Endothelial cell of umbilical vein (primary cell): Measurements from ENCODE around the gene OXSR1. TPM values are rescaled to one million over a fixed set of nuclear protein-coding genes. Genes with fewer than 3 reads are reported as not detected.

Source experiments
- BruUV-seq: library from RNA; stranded (reverse); fragments of 400-500 nt; replicated peaks from 2 replicates; lab custom pipeline; 2021; lab: Mats Ljungman, UMichigan
- CTCF ChIA-PET: fragments of 300-600, 350-600 bp; sonication (Branson Sonifier 250); formaldehyde crosslinking; loops from one replicate; lab custom pipeline; 2021; ENCODE audit warnings: antibody characterized with exemption, inconsistent platforms; lab: Charles Lee
- POLR2A ChIA-PET: fragments of 300-600, 350-600 bp; sonication (Branson Sonifier 250); formaldehyde crosslinking; loops from one replicate; lab custom pipeline; 2021; ENCODE audit warnings: antibody characterized with exemption, inconsistent platforms; lab: Charles Lee
- DNase-seq: peaks from one replicate; pipeline ENCODE4 v3.0.0-alpha.2; 2011; ENCODE audit warnings: low read depth, low spot score
- FAIRE-seq: peaks from 2 replicates; lab custom pipeline; 2011; peaks lifted over from hg19 to GRCh38; lab: Jason Lieb, UNC
- H2AFZ ChIP-seq: 2 replicates; pipeline ENCODE4 v1.6.0; 2012; ENCODE audit warnings: low read depth, low read length, control low read depth, inconsistent platforms
- H3K27ac ChIP-seq: 2 replicates; pipeline ENCODE4 v1.5.1; 2011; ENCODE audit warnings: low read depth, mild to moderate bottlenecking, control low read depth, low read length, moderate library complexity; ENCODE audit not compliant: insufficient read depth
- H3K27me3 ChIP-seq, 2 experiments: 2 replicates each; pipeline versions ENCODE4 v1.6.0 to v1.6.1; 2011; ENCODE audit warnings: low read length in 2 of 2, mixed read lengths in 1 of 2; ENCODE audit not compliant: control insufficient read depth in 2 of 2, insufficient read depth in 2 of 2
- H3K36me3 ChIP-seq, 2 experiments: 2 replicates in 1 of 2; 3 replicates in 1 of 2; pipeline ENCODE4 v1.5.1; 2011; ENCODE audit warnings: low read length in 2 of 2, mild to moderate bottlenecking in 1 of 2, moderate library complexity in 1 of 2; ENCODE audit not compliant: control insufficient read depth in 2 of 2, insufficient read depth in 2 of 2; ENCODE audit errors: extremely low read depth in 1 of 2
- H3K4me1 ChIP-seq: 3 replicates; pipeline ENCODE4 v1.5.1; 2011; ENCODE audit warnings: mild to moderate bottlenecking, low read length; ENCODE audit not compliant: control insufficient read depth, insufficient read depth; ENCODE audit errors: extremely low read depth
- H3K4me2 ChIP-seq: 2 replicates; pipeline ENCODE4 v1.6.1; 2011; ENCODE audit warnings: low read length, control low read depth, mixed read lengths; ENCODE audit not compliant: insufficient read depth
- H3K4me3 ChIP-seq, 3 experiments: fragments of 200-600 bp in 1 of 3; sonication (generic), shearing (Covaris generic) in 1 of 3; replicated peaks in 1 of 3; 2 replicates each; pipeline ENCODE4 v1.5.1; 2011 to 2016; ENCODE audit warnings: control low read depth in 3 of 3, low read length in 3 of 3, mild to moderate bottlenecking in 2 of 3, inconsistent platforms in 1 of 3, low read depth in 1 of 3, moderate library complexity in 1 of 3; ENCODE audit not compliant: insufficient read depth in 1 of 3
- H3K79me2 ChIP-seq: 2 replicates; pipeline ENCODE4 v1.6.0; 2012; ENCODE audit warnings: low read length, inconsistent platforms; ENCODE audit not compliant: control insufficient read depth, insufficient read depth
- H3K9ac ChIP-seq: replicated peaks from 2 replicates; pipeline ENCODE3; 2011; ENCODE audit warnings: low read length, control low read depth; ENCODE audit not compliant: insufficient read depth; ENCODE audit errors: extremely low read depth
- H3K9me1 ChIP-seq: replicated peaks from 3 replicates; pipeline ENCODE4 v1.6.0; 2011; ENCODE audit warnings: mild to moderate bottlenecking, low read length; ENCODE audit not compliant: control insufficient read depth, insufficient read depth; ENCODE audit errors: extremely low read depth
- H3K9me3 ChIP-seq: replicated peaks from 2 replicates; pipeline ENCODE4 v1.5.1; 2012; ENCODE audit warnings: low read length, inconsistent platforms; ENCODE audit not compliant: control insufficient read depth, insufficient read depth
- H4K20me1 ChIP-seq: replicated peaks from 2 replicates; pipeline ENCODE3; 2011; ENCODE audit warnings: mild to moderate bottlenecking, low read length; ENCODE audit not compliant: control insufficient read depth, insufficient read depth; ENCODE audit errors: extremely low read depth
- CTCF ChIP-seq, 2 donors: IDR thresholded peaks; 1 replicate in 1 of 2; 2 replicates in 1 of 2; pipeline ENCODE4 v1.5.1; 2011; ENCODE audit warnings: low read length in 2 of 2, mild to moderate bottlenecking in 2 of 2, moderate library complexity in 2 of 2, control low read depth in 1 of 2, inconsistent platforms in 1 of 2, low read depth in 1 of 2; ENCODE audit not compliant: insufficient read depth in 1 of 2; ENCODE audit errors: extremely low read depth in 1 of 2
- EZH2 ChIP-seq: IDR thresholded peaks from 2 replicates; pipeline ENCODE4 v1.6.1; 2012; ENCODE audit warnings: borderline replicate concordance, low read depth, mild to moderate bottlenecking, moderate library complexity, low read length, inconsistent platforms; ENCODE audit not compliant: severe bottlenecking
- FOS ChIP-seq: IDR thresholded peaks from 2 replicates; pipeline ENCODE4 v1.6.1; 2011; ENCODE audit warnings: mild to moderate bottlenecking, low read length, moderate library complexity, borderline replicate concordance; ENCODE audit not compliant: insufficient read depth
- GATA2 ChIP-seq: IDR thresholded peaks from 2 replicates; pipeline ENCODE4 v1.7.0; 2011; ENCODE audit warnings: low read depth, mild to moderate bottlenecking, moderate library complexity, mixed read lengths, low read length; ENCODE audit not compliant: insufficient read length, insufficient read depth
- JUN ChIP-seq: IDR thresholded peaks from 2 replicates; pipeline ENCODE4 v1.6.1; 2011; ENCODE audit warnings: borderline replicate concordance, low read depth; ENCODE audit not compliant: insufficient read length, insufficient read depth
- MYC ChIP-seq: IDR thresholded peaks from one replicate; pipeline ENCODE4 v1.6.1; 2011; ENCODE audit warnings: mild to moderate bottlenecking, low read depth, low read length
- POLR2A ChIP-seq: IDR thresholded peaks from 2 replicates; pipeline ENCODE4 v1.6.1; 2012; ENCODE audit warnings: low read depth, mild to moderate bottlenecking, control low read depth, low read length
- POLR2AphosphoS5 ChIP-seq: IDR thresholded peaks from 2 replicates; pipeline ENCODE4 v1.6.1; 2012; ENCODE audit warnings: low read depth, mild to moderate bottlenecking, control low read depth, low read length, moderate library complexity; ENCODE audit not compliant: insufficient read depth
- dilution Hi-C: fragments of 300-500 bp; cut with MboI; formaldehyde crosslinking; loops from one replicate; pipeline ENCODE4 v1.15.0; 2019; ENCODE audit warnings: low sequenced_read_pairs; ENCODE audit not compliant: extremely low pct_ligation_motif_present
- intact Hi-C: fragments of 100-400 bp; cut with micrococcal nuclease; formaldehyde crosslinking; loops from one replicate; pipeline ENCODE4 v1.10.0; 2022
- polyA plus RNA-seq, 4 experiments: library from polyadenylated mRNA; depleted of rRNA in 3 of 4; stranded (reverse) in 3 of 4; unstranded in 1 of 4; fragments of >200 nt; gene quantifications; 2 replicates each; pipeline versions ENCODE4 v1.2.1 to v1.2.3, GENCODE V29; 2011 to 2012; ENCODE audit warnings: missing spikeins in 1 of 4
- total RNA-seq: library from RNA; stranded (reverse); gene quantifications from 2 replicates; pipeline ENCODE4 v1.2.3, GENCODE V29; 2021
- TF ChIP-seq, protein P1 (sequence below): IDR thresholded peaks from 2 replicates; pipeline ENCODE4 v1.6.1; 2011; ENCODE audit not compliant: insufficient read depth, insufficient read length

OXSR1 gene
- total and polyA plus RNA-seq, 2 donors (not counting 3 experiments of a cell fraction or from before 2014, with no cell fraction given), result 15.1 to 32.9 TPM

- Histone ChIP-seq H3K4me1 (no peaks in the 10 kb centered on the region), H3K36me3 (peaks cover 14 to 25% of the 10 kb centered on the region in 2 experiments), H3K27ac (no peak overlapping the region), H3K9me1 (no peaks in the 10 kb centered on the region), H3K4me2 (no peak overlapping the region), H3K27me3 (no peaks in the 10 kb centered on the region), H2AFZ (no peak overlapping the region), H3K79me2 (no peaks in the 10 kb centered on the region), H3K9me3 (no peaks in the 10 kb centered on the region), H4K20me1 (no peaks in the 10 kb centered on the region), H3K9ac (no peak overlapping the region), H3K4me3 (no peak overlapping the region)
- CTCF ChIA-PET, result no interaction called here
- intact Hi-C loops (no loop called here), dilution Hi-C loops (no loop called here)
- POLR2A ChIA-PET, result no interaction called here
- no peak for TF ChIP-seq MYC
- TF ChIP-seq, protein P1, sequence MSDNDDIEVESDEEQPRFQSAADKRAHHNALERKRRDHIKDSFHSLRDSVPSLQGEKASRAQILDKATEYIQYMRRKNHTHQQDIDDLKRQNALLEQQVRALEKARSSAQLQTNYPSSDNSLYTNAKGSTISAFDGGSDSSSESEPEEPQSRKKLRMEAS, result no peak
- no peak for TF ChIP-seq JUN
- no peak for TF ChIP-seq EZH2
- no peak for TF ChIP-seq FOS
- TF ChIP-seq POLR2A, result no peak
- no peak for TF ChIP-seq POLR2AphosphoS5
- no peak for TF ChIP-seq CTCF (IDR thresholded peaks at IDR 0.05; ENCODE audit: extremely low read depth in 1 of 2, insufficient read depth in 1 of 2, low read depth in 1 of 2, low read length in 2 of 2)
- no peak for TF ChIP-seq GATA2
- no TSS peak for BruUV-seq
- DNase-seq (no peak), FAIRE-seq (no peak)
These were observed 84.9 kb downstream of the OXSR1 start for GRCh38 chr3:38250198-38250597.
